Esophagus squamous epithelium (tissue), 5 donors: ENCODE data around the gene NCBP3. TPM values are rescaled to one million over a fixed set of nuclear protein-coding genes. Genes with fewer than 3 reads are reported as not detected.
A peak's percentile ranks its signal among the peaks of the same experiment; 100 is the strongest.

Experiments
- DNase-seq: peaks from one replicate; lab custom pipeline; 2025; lab: John Stamatoyannopoulos, UW
- H3K27ac ChIP-seq, 4 donors: fragments of 200-600 bp; sonication (generic); one replicate each; pipeline ENCODE4 v1.5.1; 2016 to 2019; ENCODE audit warnings: mild to moderate bottlenecking in 1 of 4
- H3K27me3 ChIP-seq, 4 donors: fragments of 200-600 bp; sonication (generic); 1 replicate in 3 of 4; 2 replicates in 1 of 4; pipeline versions ENCODE4 v1.5.1 to v1.6.0; 2017 to 2021; ENCODE audit warnings: antibody characterized with exemption in 1 of 4
- H3K36me3 ChIP-seq, 3 donors: fragments of 200-600 bp; sonication (generic); one replicate each; pipeline ENCODE4 v1.5.1; 2016 to 2019
- H3K4me1 ChIP-seq, 3 donors: fragments of 200-600 bp; sonication (generic); one replicate each; pipeline ENCODE4 v1.5.1; 2017 to 2019
- H3K4me3 ChIP-seq, 4 donors: fragments of 200-600 bp; sonication (generic); 1 replicate in 3 of 4; 2 replicates in 1 of 4; pipeline ENCODE4 v1.5.1; 2016 to 2019; ENCODE audit warnings: mild to moderate bottlenecking in 2 of 4, moderate library complexity in 1 of 4
- H3K9me3 ChIP-seq, 3 donors: fragments of 200-600 bp; sonication (generic); one replicate each; pipeline ENCODE4 v1.5.1; 2016 to 2019
- POLR2A ChIP-seq, 4 donors: fragments of 450-650 bp; IDR thresholded peaks; one replicate each; pipeline ENCODE4 v1.6.1; 2017; ENCODE audit warnings: antibody characterized with exemption in 4 of 4, mild to moderate bottlenecking in 4 of 4, moderate library complexity in 3 of 4
- WGBS, 2 donors: methylation state at CpG; one replicate each; pipeline ENCODE4 v1.1.5; 2018; 5-methylcytosine and 5-hydroxymethylcytosine counted together
- intact Hi-C: fragments of 100-400 bp; cut with DNase I; formaldehyde crosslinking; loops from one replicate; pipeline ENCODE4 v1.15.0; 2022
- total RNA-seq, 4 donors: library from RNA; depleted of rRNA; stranded (reverse); fragments of >200 nt; gene quantifications; one replicate each; pipeline ENCODE4 v1.1.0, GENCODE V29; 2016
- TF ChIP-seq, protein P1 (sequence below), 6 experiments: fragments of 450-650 bp in 4 of 6; fragments of 200-600 bp in 2 of 6; sonication (generic) in 2 of 6; IDR thresholded peaks; one replicate each; pipeline ENCODE4 v1.5.1; 2016 to 2019; ENCODE audit warnings: antibody characterized with exemption in 6 of 6, mild to moderate bottlenecking in 4 of 6, moderate library complexity in 4 of 6
- donor health status: DM: yes; HTN: yes; CAD: no.

The NCBP3 gene
- total RNA-seq, 4 donors from 2014 or later, result 12.1 to 26.1 (median 17.1) TPM

DNA sequence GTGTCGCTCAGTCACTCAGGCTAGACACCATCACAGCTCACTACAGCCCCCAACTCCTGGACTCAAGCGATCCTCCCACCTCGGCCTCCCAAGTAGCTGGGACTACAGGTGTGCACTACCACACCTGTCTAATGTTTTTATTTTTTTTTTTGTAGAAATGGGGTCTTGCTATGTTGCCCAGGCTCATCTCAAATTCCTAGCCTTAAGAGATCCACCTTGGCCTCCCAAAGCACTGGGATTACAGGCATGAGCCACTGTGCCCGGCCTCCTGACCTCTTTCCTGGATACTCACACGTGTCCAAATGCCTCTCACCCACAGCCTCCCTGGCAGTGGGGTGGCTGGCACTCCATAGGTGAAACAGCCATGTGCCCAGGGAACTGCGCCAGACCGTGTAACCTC lies 29.3 kb upstream of the NCBP3 start:
- intact Hi-C loops, result no loop called here
- H3K4me3 ChIP-seq, result no peak overlapping the region
- DNase-seq, result no peak
- TF ChIP-seq, protein P1, sequence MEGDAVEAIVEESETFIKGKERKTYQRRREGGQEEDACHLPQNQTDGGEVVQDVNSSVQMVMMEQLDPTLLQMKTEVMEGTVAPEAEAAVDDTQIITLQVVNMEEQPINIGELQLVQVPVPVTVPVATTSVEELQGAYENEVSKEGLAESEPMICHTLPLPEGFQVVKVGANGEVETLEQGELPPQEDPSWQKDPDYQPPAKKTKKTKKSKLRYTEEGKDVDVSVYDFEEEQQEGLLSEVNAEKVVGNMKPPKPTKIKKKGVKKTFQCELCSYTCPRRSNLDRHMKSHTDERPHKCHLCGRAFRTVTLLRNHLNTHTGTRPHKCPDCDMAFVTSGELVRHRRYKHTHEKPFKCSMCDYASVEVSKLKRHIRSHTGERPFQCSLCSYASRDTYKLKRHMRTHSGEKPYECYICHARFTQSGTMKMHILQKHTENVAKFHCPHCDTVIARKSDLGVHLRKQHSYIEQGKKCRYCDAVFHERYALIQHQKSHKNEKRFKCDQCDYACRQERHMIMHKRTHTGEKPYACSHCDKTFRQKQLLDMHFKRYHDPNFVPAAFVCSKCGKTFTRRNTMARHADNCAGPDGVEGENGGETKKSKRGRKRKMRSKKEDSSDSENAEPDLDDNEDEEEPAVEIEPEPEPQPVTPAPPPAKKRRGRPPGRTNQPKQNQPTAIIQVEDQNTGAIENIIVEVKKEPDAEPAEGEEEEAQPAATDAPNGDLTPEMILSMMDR (IDR thresholded peaks at IDR 0.05), result no peak
- TF ChIP-seq POLR2A (IDR thresholded peaks at IDR 0.05), result no peak
- peaks cover 12 to 68% (median 12%) of the 10 kb centered on the region in 3 donors for H3K36me3 ChIP-seq
- H3K9me3 ChIP-seq, result no peaks in the 10 kb centered on the region
- no peak overlapping the region for H3K27ac ChIP-seq
- no peaks in the 10 kb centered on the region for H3K27me3 ChIP-seq
- 90 to 97% methylated on average over 5 to 7 of the region's 7 CpGs for WGBS, 2 donors
- peaks cover 0 to 25% (median 0%) of the 10 kb centered on the region in 3 donors for H3K4me1 ChIP-seq

DNA sequence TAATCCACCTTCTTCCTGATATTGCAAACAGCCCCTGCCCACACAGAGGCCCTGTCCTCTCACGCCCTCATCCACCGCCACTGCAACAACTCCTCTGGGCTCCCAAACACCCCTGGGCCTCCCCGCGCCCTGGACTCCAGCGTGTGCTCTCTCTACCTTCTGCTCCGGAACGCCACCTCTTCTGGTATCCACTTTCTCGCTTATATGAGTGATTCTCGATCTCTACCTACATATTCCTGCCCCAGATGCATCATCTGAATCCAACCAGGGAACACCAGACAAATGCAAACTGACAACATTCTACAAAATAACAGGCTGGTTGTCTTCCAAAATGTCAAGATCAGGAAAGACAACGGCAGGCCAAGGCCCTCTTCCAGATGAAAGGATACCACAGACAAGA lies 27.8 kb upstream of the NCBP3 start:
- H3K27me3 ChIP-seq, result no peaks in the 10 kb centered on the region
- 93 to 98% methylated on average over 9 to 10 of the region's 10 CpGs for WGBS, 2 donors
- no peaks in the 10 kb centered on the region for H3K9me3 ChIP-seq
- no peak for TF ChIP-seq POLR2A (IDR thresholded peaks at IDR 0.05)
- TF ChIP-seq, protein P1 (IDR thresholded peaks at IDR 0.05), result no peak
- intact Hi-C loops, result no loop called here
- peaks cover 0 to 11% (median 0%) of the 10 kb centered on the region in 3 donors for H3K4me1 ChIP-seq
- no peak for DNase-seq
- no peak overlapping the region for H3K27ac ChIP-seq
- peaks cover 12 to 69% (median 12%) of the 10 kb centered on the region in 3 donors for H3K36me3 ChIP-seq
- no peak overlapping the region for H3K4me3 ChIP-seq

DNA sequence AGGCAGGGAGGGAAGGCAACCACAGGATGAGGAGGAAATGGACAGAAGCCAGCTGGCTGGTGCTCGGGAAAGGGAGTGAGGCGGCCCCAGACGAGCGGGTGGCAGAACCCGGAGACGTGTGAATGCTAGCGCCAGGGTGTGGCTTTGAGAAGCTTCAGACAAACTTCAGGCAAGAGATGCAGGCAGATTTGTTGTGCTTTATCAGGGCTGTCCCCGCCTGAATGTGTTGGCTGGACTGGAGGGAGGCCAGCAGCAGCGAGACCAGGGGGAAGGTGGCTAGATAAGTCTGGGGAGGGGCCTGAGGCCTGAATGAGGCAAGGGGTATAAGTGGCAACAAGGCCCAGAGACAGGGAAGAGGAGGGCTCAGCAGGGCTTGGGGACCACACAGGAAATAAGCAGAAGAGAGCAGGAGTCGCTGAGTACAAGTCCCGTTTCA lies 24.8 kb upstream of the NCBP3 start:
- Histone ChIP-seq H3K27ac (peak overlapping the region in 1 of 4 donors; percentile 25), H3K4me1 (peaks cover 0 to 10% (median 0%) of the 10 kb centered on the region in 3 donors), H3K36me3 (peaks cover 7 to 51% (median 7%) of the 10 kb centered on the region in 3 donors), H3K27me3 (no peaks in the 10 kb centered on the region), H3K4me3 (no peak overlapping the region), H3K9me3 (no peaks in the 10 kb centered on the region)
- intact Hi-C loops, result no loop called here
- DNase-seq, result no peak
- TF ChIP-seq POLR2A (IDR thresholded peaks at IDR 0.05), result no peak
- TF ChIP-seq, protein P1 (IDR thresholded peaks at IDR 0.05), result no peak
- 24 to 43% methylated on average over 10 to 11 of the region's 11 CpGs for WGBS, 2 donors

DNA sequence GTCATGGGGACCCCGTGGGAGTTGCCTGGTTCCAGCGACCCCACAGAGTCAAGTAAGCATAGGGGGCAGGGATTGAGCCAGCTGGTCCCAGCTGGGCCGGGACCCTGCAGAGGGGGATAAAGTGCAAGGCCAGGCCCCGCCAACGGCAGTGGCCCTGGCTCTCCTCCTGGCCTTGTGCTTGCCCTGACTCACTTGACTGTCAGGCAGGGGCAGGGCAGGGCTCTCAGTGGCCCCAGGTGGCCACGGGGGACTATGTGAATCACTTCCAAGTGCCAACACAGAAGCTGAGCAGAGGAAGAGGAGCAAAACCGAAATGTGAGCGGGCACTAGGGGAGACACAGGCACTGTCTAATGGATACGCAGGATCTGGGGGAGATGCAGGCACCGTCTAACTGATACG lies 21.6 kb upstream of the NCBP3 start:
- Histone ChIP-seq H3K4me3 (no peak overlapping the region), H3K36me3 (peaks cover 0 to 24% (median 4%) of the 10 kb centered on the region in 3 donors), H3K27ac (no peak overlapping the region), H3K4me1 (peaks cover 0 to 20% (median 0%) of the 10 kb centered on the region in 3 donors), H3K9me3 (no peaks in the 10 kb centered on the region), H3K27me3 (no peaks in the 10 kb centered on the region)
- DNase-seq, result no peak
- 63 to 77% methylated on average over 6 to 10 of the region's 11 CpGs for WGBS, 2 donors
- TF ChIP-seq, protein P1 (IDR thresholded peaks at IDR 0.05), result no peak
- no peak for TF ChIP-seq POLR2A (IDR thresholded peaks at IDR 0.05)
- intact Hi-C loops, result loop anchor here (5.0 kb wide), 1 partner anchor 40 kb away; no protein-coding TSS in a partner anchor

DNA sequence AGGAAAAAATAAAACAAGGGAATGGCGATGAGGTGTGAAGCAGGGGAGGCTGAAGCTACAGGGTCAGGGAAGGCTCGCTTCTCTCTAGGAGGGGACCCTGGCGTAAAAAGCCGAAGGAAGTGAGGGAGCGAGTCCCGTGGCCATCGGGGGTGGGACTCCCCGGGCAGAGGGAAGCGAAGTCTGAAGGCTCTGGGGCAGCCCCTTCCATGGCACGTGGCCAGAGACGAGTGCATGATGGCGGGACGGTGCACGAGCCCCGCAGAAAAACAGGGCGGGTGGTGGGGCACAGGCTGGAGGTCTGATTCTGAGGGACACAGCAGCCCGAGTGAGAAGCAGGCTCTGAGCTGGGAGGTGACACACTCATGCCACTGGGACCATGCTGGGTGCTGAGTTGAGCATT lies 21.1 kb upstream of the NCBP3 start:
- Histone ChIP-seq H3K36me3 (peaks cover under 1 to 24% (median 1%) of the 10 kb centered on the region in 3 donors), H3K27me3 (no peaks in the 10 kb centered on the region), H3K4me1 (peaks cover 0 to 20% (median 0%) of the 10 kb centered on the region in 3 donors), H3K27ac (no peak overlapping the region), H3K4me3 (no peak overlapping the region), H3K9me3 (no peaks in the 10 kb centered on the region)
- no peak for DNase-seq
- 78 to 82% methylated on average over 17 of the region's 17 CpGs for WGBS, 2 donors
- intact Hi-C loops, result loop anchor here (5.0 kb wide), 1 partner anchor 40 kb away; no protein-coding TSS in a partner anchor
- TF ChIP-seq, protein P1 (IDR thresholded peaks at IDR 0.05), result no peak
- no peak for TF ChIP-seq POLR2A (IDR thresholded peaks at IDR 0.05)
